Pancreas (tissue), 10 donors: Measurements from ENCODE around the gene RAD51B. TPM values are rescaled to one million over a fixed set of nuclear protein-coding genes. Genes with fewer than 3 reads are reported as not detected.
A peak's percentile ranks its signal among the peaks of the same experiment; 100 is the strongest.

ENCODE experiments used
- ATAC-seq, 4 donors: fragments of 200-7000 bp; cut with Tn5 transposase; one replicate each; pipeline versions ENCODE4 v1.8.0 to v1.9.1; 2020; ENCODE audit warnings: mild to moderate bottlenecking in 4 of 4, moderate library complexity in 4 of 4
- DNase-seq, 6 donors: peaks; one replicate each; pipeline ENCODE4 v3.0.0-alpha.2; 2020
- FAIRE-seq: peaks from 2 replicates; lab custom pipeline; 2012; peaks lifted over from hg19 to GRCh38; lab: Jason Lieb, UNC
- H3K27ac ChIP-seq, 4 donors: fragments of 200-600 bp; sonication (generic); 1 replicate in 3 of 4; 2 replicates in 1 of 4; pipeline versions ENCODE4 v1.5.0 to v1.8.0; 2020
- H3K27me3 ChIP-seq, 4 donors: fragments of 200-600 bp; one replicate each; pipeline ENCODE4 v1.8.0; 2021
- H3K36me3 ChIP-seq, 3 donors: fragments of 200-600 bp; sonication (generic) in 1 of 3; one replicate each; pipeline versions ENCODE4 v1.5.0 to v1.8.0; 2020 to 2021
- H3K4me1 ChIP-seq, 3 donors: fragments of 200-600 bp; one replicate each; pipeline ENCODE4 v1.8.0; 2021
- H3K4me3 ChIP-seq, 4 donors: fragments of 200-600 bp; sonication (generic) in 2 of 4; one replicate each; pipeline versions ENCODE4 v1.5.0 to v1.8.0; 2020 to 2021
- H3K9me3 ChIP-seq, 4 donors: fragments of 200-600 bp; one replicate each; pipeline ENCODE4 v1.8.0; 2021
- WGBS, 2 donors: extraction: QIAGEN DNeasy Blood & Tissue Kit; methylation state at CpG; one replicate each; pipeline ENCODE4 v1.1.7; 2013; 5-methylcytosine and 5-hydroxymethylcytosine counted together
- intact Hi-C, 3 donors: fragments of 100-400 bp; cut with DNase I; formaldehyde crosslinking; loops; one replicate each; pipeline versions ENCODE4 v1.11.1 to v1.14.2; 2022
- polyA plus RNA-seq, 2 donors: library from polyadenylated mRNA; stranded (reverse); fragments of 200-250 nt; gene quantifications; one replicate each; pipeline ENCODE4 v1.2.3, GENCODE V29; 2013
- total RNA-seq, 6 donors: library from RNA; stranded (reverse); fragmentation: NEBNext Ultra II Directional in 4 of 6; extraction: Animal tissue kit (Norgen Biotek cat#: 25700) in 4 of 6; gene quantifications; one replicate each; pipeline versions ENCODE4 v1.2.1 to v1.2.4, GENCODE V29; 2021 to 2023
- TF ChIP-seq, protein P1 (sequence below), 4 donors: fragments of 200-600 bp; sonication (generic) in 3 of 4; IDR thresholded peaks; one replicate each; pipeline versions ENCODE4 v1.5.0 to v1.8.0; 2021; ENCODE audit warnings: antibody characterized with exemption in 4 of 4
- donor health status: healthy with polysubstance abuse.
- donor health status: DM: no; HTN: no; CAD: no; lungs with moderate emphysema.
- donor health status: DM: no; HTN: no; CAD: no.
- donor health status: control.
- donor health status: control.
- donor health status: Bipolar disorder and iron deficiency.
- donor health status: DM: yes; HTN: yes; CAD: no.
- donor health status: DM: no; HTN: no; CAD: no.
- donor health status: DM: no; HTN: no; CAD: no.
- donor health status: DM: yes; HTN: yes; CAD: no.

Gene RAD51B
- total and polyA plus RNA-seq, 8 donors: 1.1 to 17.3 (median 5.8) TPM

DNA sequence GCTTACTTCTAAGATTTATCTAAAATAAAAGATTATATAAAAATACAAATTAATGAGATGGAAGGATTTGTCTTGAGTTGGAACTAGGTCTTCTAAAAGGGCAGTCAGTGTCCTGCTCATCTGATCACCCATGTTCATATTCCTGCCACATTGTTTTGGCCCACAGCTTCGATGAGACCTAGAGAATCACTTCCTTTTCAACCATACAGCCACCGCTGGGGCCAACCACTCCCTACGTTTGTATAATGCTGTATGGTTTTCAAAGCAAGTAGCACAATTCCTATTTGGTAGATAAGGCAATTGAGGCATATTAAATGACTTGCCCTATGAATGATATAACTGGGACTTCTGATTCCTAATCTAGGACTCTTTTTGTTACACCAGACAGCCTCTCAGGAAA is 723.9 kb downstream of the RAD51B start:
- Histone ChIP-seq H3K4me3 (no peak overlapping the region), H3K27ac (peak overlapping the region in 3 of 4 donors; percentile 65 to 76 (median 66)), H3K36me3 (no peaks in the 10 kb centered on the region), H3K27me3 (no peaks in the 10 kb centered on the region), H3K9me3 (no peaks in the 10 kb centered on the region), H3K4me1 (peaks cover 16 to 30% (median 28%) of the 10 kb centered on the region in 3 donors)
- WGBS, 2 donors: 46 to 53% methylated on average over 3 of the region's 3 CpGs
- TF ChIP-seq, protein P1, sequence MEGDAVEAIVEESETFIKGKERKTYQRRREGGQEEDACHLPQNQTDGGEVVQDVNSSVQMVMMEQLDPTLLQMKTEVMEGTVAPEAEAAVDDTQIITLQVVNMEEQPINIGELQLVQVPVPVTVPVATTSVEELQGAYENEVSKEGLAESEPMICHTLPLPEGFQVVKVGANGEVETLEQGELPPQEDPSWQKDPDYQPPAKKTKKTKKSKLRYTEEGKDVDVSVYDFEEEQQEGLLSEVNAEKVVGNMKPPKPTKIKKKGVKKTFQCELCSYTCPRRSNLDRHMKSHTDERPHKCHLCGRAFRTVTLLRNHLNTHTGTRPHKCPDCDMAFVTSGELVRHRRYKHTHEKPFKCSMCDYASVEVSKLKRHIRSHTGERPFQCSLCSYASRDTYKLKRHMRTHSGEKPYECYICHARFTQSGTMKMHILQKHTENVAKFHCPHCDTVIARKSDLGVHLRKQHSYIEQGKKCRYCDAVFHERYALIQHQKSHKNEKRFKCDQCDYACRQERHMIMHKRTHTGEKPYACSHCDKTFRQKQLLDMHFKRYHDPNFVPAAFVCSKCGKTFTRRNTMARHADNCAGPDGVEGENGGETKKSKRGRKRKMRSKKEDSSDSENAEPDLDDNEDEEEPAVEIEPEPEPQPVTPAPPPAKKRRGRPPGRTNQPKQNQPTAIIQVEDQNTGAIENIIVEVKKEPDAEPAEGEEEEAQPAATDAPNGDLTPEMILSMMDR (IDR thresholded peaks at IDR 0.05): no peak
- ATAC-seq (no peak), FAIRE-seq (no peak), DNase-seq (peak in 1 of 6 donors; percentile 12)
- intact Hi-C loops: no loop called here

DNA sequence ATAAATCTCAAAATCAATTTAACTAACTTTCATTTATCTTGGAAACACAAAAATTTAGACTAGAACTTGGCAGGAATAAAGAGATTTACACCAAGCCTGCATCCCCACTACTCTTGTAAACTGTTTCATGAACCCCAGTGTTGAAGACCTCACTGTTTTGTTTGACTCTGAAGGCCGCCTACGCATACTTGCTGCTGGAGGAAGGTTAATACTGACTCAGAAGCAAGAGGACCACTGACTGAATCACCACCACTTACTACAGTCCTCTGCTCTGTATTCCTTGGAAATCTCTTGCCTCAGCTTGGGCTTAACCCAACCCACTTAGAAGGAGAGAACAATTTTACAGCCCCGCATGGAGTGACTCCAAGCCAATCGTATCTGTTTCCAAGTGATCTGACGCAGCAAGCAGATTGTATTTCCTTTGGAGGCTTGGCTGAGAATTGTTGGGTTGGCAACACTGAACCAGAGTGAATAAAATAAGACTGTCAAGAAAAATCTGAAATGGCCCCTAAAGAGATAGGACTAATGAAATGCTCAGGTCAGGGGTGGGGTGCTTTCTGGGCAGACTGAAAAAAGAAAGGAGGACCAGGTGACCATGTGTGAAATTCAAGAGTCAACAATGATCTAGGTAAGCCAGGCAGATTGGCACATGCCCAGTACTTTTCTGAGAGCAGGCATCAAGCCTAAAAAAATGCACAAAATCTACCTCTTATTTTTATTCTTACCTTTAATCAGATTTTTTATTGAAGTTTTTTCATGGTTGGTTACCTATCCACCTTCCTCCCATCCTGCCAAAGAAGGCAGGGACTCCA is 724.7 kb downstream of the RAD51B start:
- 21 to 26% methylated on average over 5 of the region's 5 CpGs for WGBS, 2 donors
- DNase-seq (peak in 4 of 6 donors; percentile 62 to 74 (median 71)), ATAC-seq (peak; percentile 73 to 81 (median 78)), FAIRE-seq (peak; percentile 92)
- Histone ChIP-seq H3K4me1 (peaks cover 16 to 30% (median 28%) of the 10 kb centered on the region in 3 donors), H3K4me3 (no peak overlapping the region), H3K9me3 (no peaks in the 10 kb centered on the region), H3K27ac (peak overlapping the region; percentile 50 to 76 (median 66)), H3K36me3 (no peaks in the 10 kb centered on the region), H3K27me3 (no peaks in the 10 kb centered on the region)
- intact Hi-C loops: no loop called here
- TF ChIP-seq, protein P1 (IDR thresholded peaks at IDR 0.05): no peak

- TF ChIP-seq, protein P1 (IDR thresholded peaks at IDR 0.05): no peak
- peak in 1 of 6 donors; percentile 10 for DNase-seq
These were observed 727.3 kb downstream of the RAD51B start for GRCh38 chr14:68546839-68547238.

DNA sequence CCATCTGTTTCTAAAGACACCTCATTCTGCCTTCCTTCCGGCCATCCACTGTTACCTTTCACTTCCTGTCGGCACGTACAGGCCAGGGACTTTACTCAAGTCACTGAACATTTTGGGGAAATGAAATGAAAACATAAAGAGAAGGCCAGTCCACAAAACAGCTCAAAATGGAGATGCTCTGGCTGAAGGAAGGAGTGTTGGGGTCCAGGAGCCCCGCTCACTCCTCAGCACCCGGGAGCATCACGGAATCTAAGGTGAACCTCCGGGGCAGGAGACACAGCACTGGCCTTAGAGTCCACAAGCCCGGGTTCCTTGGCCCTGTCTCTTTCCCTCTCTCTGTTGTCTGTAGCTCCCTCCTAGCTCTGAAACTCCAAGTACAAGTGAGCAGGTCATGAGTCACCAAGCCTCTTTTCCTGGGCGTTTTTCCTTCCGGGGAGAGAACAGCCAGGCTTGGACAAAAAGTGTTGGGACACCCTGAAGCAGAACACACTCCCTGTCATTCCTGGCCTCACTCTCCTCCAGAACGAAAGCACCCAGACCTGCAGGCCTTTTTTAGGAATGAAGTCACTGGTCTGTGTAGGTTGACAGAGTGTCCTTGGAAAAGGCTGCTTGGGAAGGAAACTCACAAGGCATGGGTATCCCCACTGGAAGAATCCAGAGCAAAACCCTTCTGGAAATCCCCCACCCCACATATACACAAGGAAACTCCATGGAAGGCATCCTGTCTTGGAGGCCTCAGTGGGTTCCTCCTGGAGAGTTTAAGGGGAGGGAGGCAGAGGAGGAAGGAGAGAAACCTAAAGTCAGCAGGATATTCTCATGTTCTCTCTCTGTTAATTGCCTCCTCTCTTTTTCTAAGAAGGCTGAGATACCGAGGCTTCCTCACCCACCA is 728.0 kb downstream of the RAD51B start:
- peak in 3 of 4 donors; percentile 23 to 49 (median 47) for ATAC-seq
- H3K27me3 ChIP-seq: no peaks in the 10 kb centered on the region
- TF ChIP-seq, protein P1 (IDR thresholded peaks at IDR 0.05): no peak
- intact Hi-C loops: no loop called here
- DNase-seq: peak in 1 of 6 donors; percentile 27
- peak overlapping the region in 2 of 4 donors; percentile 71 to 74 for H3K27ac ChIP-seq
- H3K9me3 ChIP-seq: no peaks in the 10 kb centered on the region
- H3K4me1 ChIP-seq: peaks cover 16 to 30% (median 28%) of the 10 kb centered on the region in 3 donors
- 79 to 80% methylated on average over 10 to 12 of the region's 12 CpGs for WGBS, 2 donors
- no peaks in the 10 kb centered on the region for H3K36me3 ChIP-seq
- FAIRE-seq: peak; percentile 63
- H3K4me3 ChIP-seq: no peak overlapping the region

More at GRCh38 chr14:68546839-68547238, 727.3 kb downstream of the RAD51B start:
- H3K36me3 ChIP-seq: no peaks in the 10 kb centered on the region
- FAIRE-seq: no peak
- peaks cover 16 to 30% (median 28%) of the 10 kb centered on the region in 3 donors for H3K4me1 ChIP-seq
- H3K27ac ChIP-seq: peak overlapping the region in 2 of 4 donors; percentile 71 to 74
- no peak overlapping the region for H3K4me3 ChIP-seq
- intact Hi-C loops: no loop called here
- WGBS, 2 donors: 94 to 99% methylated on average over 5 of the region's 5 CpGs
- ATAC-seq: no peak
- no peaks in the 10 kb centered on the region for H3K9me3 ChIP-seq
- no peaks in the 10 kb centered on the region for H3K27me3 ChIP-seq
